IMR-90 (cell line): ENCODE measurements around the gene PTPRH. TPM values are rescaled to one million over a fixed set of nuclear protein-coding genes. Genes with fewer than 3 reads are reported as not detected.

Experiments used
- ATAC-seq: fragments of 200-7000 bp; cut with Tn5 transposase; 2 replicates; pipeline ENCODE4 v1.9.1; 2020; ENCODE audit warnings: low read depth, mild to moderate bottlenecking, moderate library complexity
- BruUV-seq: library from RNA; stranded (reverse); fragments of 400-500 nt; replicated peaks from 2 replicates; lab custom pipeline; 2021; lab: Mats Ljungman, UMichigan
- CTCF ChIA-PET: fragments of 300-600 bp; formaldehyde crosslinking; extraction: SDS; loops from one replicate; lab custom pipeline; 2021; ENCODE audit warnings: antibody characterized with exemption; lab: Yijun Ruan, JAX
- POLR2A ChIA-PET: fragments of 300-600 bp; sonication (Branson Sonifier 250); formaldehyde crosslinking; loops from one replicate; lab custom pipeline; 2022; ENCODE audit warnings: antibody characterized with exemption; ENCODE audit not compliant: unreplicated experiment; lab: Charles Lee
- DNase-seq: peaks from one replicate; pipeline ENCODE4 v3.0.0; 2013
- H2AFZ ChIP-seq: replicated peaks from 2 replicates; pipeline ENCODE3; 2013; ENCODE audit warnings: low read length, mild to moderate bottlenecking; ENCODE audit not compliant: poor library complexity
- H2AK5ac ChIP-seq: 2 replicates; pipeline ENCODE4 v1.6.1; 2013; ENCODE audit warnings: low read depth, low read length, inconsistent platforms
- H2AK9ac ChIP-seq: replicated peaks from 2 replicates; pipeline ENCODE3; 2013; ENCODE audit warnings: mild to moderate bottlenecking, low read depth, low read length, moderate library complexity; ENCODE audit not compliant: poor library complexity
- H2BK120ac ChIP-seq: 2 replicates; pipeline ENCODE4 v1.6.1; 2013; ENCODE audit warnings: low read depth, low read length, inconsistent platforms
- H2BK15ac ChIP-seq: 3 replicates; pipeline ENCODE4 v1.6.1; 2013; ENCODE audit warnings: low read depth, low read length, inconsistent platforms
- H2BK20ac ChIP-seq: 2 replicates; pipeline ENCODE4 v1.6.1; 2013; ENCODE audit warnings: low read depth, mild to moderate bottlenecking, inconsistent platforms, low read length, moderate library complexity
- H2BK5ac ChIP-seq: 2 replicates; pipeline ENCODE4 v1.6.1; 2013; ENCODE audit warnings: mild to moderate bottlenecking, low read depth, low read length, inconsistent platforms; ENCODE audit not compliant: poor library complexity, severe bottlenecking
- H3K14ac ChIP-seq: replicated peaks from 2 replicates; pipeline ENCODE4 v1.6.1; 2013; ENCODE audit warnings: low read depth, low read length, inconsistent platforms
- H3K18ac ChIP-seq: 2 replicates; pipeline ENCODE4 v1.6.1; 2013; ENCODE audit warnings: low read depth, low read length, control low read depth
- H3K23ac ChIP-seq: 2 replicates; pipeline ENCODE4 v1.6.1; 2013; ENCODE audit warnings: low read depth, low read length, inconsistent platforms
- H3K27ac ChIP-seq: 2 replicates; pipeline ENCODE4 v1.5.1; 2013; ENCODE audit warnings: mild to moderate bottlenecking, control low read depth, low read length; ENCODE audit not compliant: insufficient read depth
- H3K27me3 ChIP-seq: 2 replicates; pipeline ENCODE4 v1.6.1; 2013; ENCODE audit warnings: low read length; ENCODE audit not compliant: control insufficient read depth, insufficient read depth
- H3K36me3 ChIP-seq: 2 replicates; pipeline ENCODE4 v1.6.1; 2013; ENCODE audit warnings: low read length, mixed read lengths; ENCODE audit not compliant: control insufficient read depth, insufficient read depth
- H3K4ac ChIP-seq: 2 replicates; pipeline ENCODE4 v1.6.1; 2013; ENCODE audit warnings: low read depth, low read length, inconsistent platforms
- H3K4me1 ChIP-seq: 2 replicates; pipeline ENCODE4 v1.6.1; 2013; ENCODE audit warnings: low read length, mixed read lengths; ENCODE audit not compliant: control insufficient read depth, insufficient read depth
- H3K4me2 ChIP-seq: 2 replicates; pipeline ENCODE4 v1.6.1; 2013; ENCODE audit warnings: low read depth, mild to moderate bottlenecking, control low read depth, low read length, moderate library complexity
- H3K4me3 ChIP-seq: 2 replicates; pipeline ENCODE4 v1.5.1; 2013; ENCODE audit warnings: low read depth, mild to moderate bottlenecking, control low read depth, low read length, moderate library complexity; ENCODE audit not compliant: insufficient read depth
- H3K56ac ChIP-seq: 2 replicates; pipeline ENCODE4 v1.6.1; 2013; ENCODE audit warnings: low read length, inconsistent platforms; ENCODE audit not compliant: insufficient read depth; ENCODE audit errors: extremely low read depth
- H3K79me1 ChIP-seq, 2 experiments: 2 replicates each; pipeline ENCODE4 v1.6.1; 2013; ENCODE audit warnings: low read length in 2 of 2, inconsistent platforms in 1 of 2, low read depth in 1 of 2
- H3K9ac ChIP-seq: 2 replicates; pipeline ENCODE4 v1.6.1; 2013; ENCODE audit warnings: low read depth, low read length, control low read depth
- H3K9me1 ChIP-seq: 2 replicates; pipeline ENCODE4 v1.6.1; 2013; ENCODE audit warnings: low read length, inconsistent platforms; ENCODE audit not compliant: insufficient read depth
- H3K9me3 ChIP-seq: 2 replicates; pipeline ENCODE4 v1.6.1; 2013; ENCODE audit warnings: low read length; ENCODE audit not compliant: control insufficient read depth, insufficient read depth
- H4K20me1 ChIP-seq: 2 replicates; pipeline ENCODE4 v1.6.1; 2013; ENCODE audit warnings: low read length, inconsistent platforms; ENCODE audit not compliant: insufficient read depth
- H4K5ac ChIP-seq: 2 replicates; pipeline ENCODE4 v1.6.1; 2013; ENCODE audit warnings: mild to moderate bottlenecking, low read depth, low read length, control low read depth
- H4K8ac ChIP-seq, 2 experiments: 2 replicates each; pipeline ENCODE4 v1.6.1; 2013; ENCODE audit warnings: low read depth in 2 of 2, low read length in 2 of 2, control low read depth in 1 of 2, inconsistent platforms in 1 of 2
- H4K91ac ChIP-seq: 2 replicates; pipeline ENCODE4 v1.6.1; 2013; ENCODE audit warnings: low read depth, low read length, inconsistent platforms; ENCODE audit not compliant: insufficient read depth
- CEBPB ChIP-seq: IDR thresholded peaks from 2 replicates; pipeline ENCODE4 v1.6.1; 2012; ENCODE audit warnings: low read depth, low read length, improper control_type of control experiment
- FOS ChIP-seq: fragments of 150-350 bp; IDR thresholded peaks from 2 replicates; pipeline ENCODE4 v1.6.1; 2016; ENCODE audit warnings: low read depth, low read length
- MAFK ChIP-seq: IDR thresholded peaks from 2 replicates; pipeline ENCODE4 v1.6.1; 2012; ENCODE audit warnings: low read depth, low read length, improper control_type of control experiment
- MAZ ChIP-seq: IDR thresholded peaks from 2 replicates; pipeline ENCODE4 v1.6.1; 2012; ENCODE audit warnings: low read depth, mild to moderate bottlenecking, low read length, improper control_type of control experiment, moderate library complexity, borderline replicate concordance
- MXI1 ChIP-seq: IDR thresholded peaks from 2 replicates; pipeline ENCODE4 v1.6.1; 2012; ENCODE audit warnings: low read depth, mild to moderate bottlenecking, low read length, moderate library complexity, borderline replicate concordance
- NFE2L2 ChIP-seq: fragments of 150-350 bp; IDR thresholded peaks from 2 replicates; pipeline ENCODE4 v1.6.1; 2016; ENCODE audit warnings: low read depth, mild to moderate bottlenecking, low read length
- POLR2A ChIP-seq: IDR thresholded peaks from 2 replicates; pipeline ENCODE4 v1.6.1; 2012; ENCODE audit warnings: mild to moderate bottlenecking, low read depth, low read length
- RAD21 ChIP-seq: IDR thresholded peaks from 2 replicates; pipeline ENCODE4 v1.6.1; 2012; ENCODE audit warnings: low read length, improper control_type of control experiment
- RCOR1 ChIP-seq: IDR thresholded peaks from 2 replicates; pipeline ENCODE4 v1.6.1; 2012; ENCODE audit warnings: mild to moderate bottlenecking, low read length, improper control_type of control experiment; ENCODE audit not compliant: insufficient replicate concordance
- RFX5 ChIP-seq: IDR thresholded peaks from 2 replicates; pipeline ENCODE4 v1.8.0; 2012; ENCODE audit warnings: low read depth, mild to moderate bottlenecking, low read length, moderate library complexity
- SMC3 ChIP-seq: fragments of 150-350 bp; IDR thresholded peaks from 2 replicates; pipeline ENCODE4 v1.6.1; 2016; ENCODE audit warnings: low read depth, mild to moderate bottlenecking, antibody characterized with exemption, low read length, moderate library complexity
- WGBS, 2 experiments: methylation state at CpG; one replicate each; pipeline versions ENCODE4 v1.1.5 to v1.1.7; 2013; ENCODE audit warnings: missing lambda C conversion rate in 2 of 2; ENCODE audit not compliant: insufficient read length in 1 of 2; ENCODE audit errors: extremely low coverage in 2 of 2; 5-methylcytosine and 5-hydroxymethylcytosine counted together
- dilution Hi-C: fragments of 300-500 bp; cut with HindIII; formaldehyde crosslinking; loops from one replicate; pipeline ENCODE4 v1.14.3; 2018; ENCODE audit warnings: low sequenced_read_pairs; ENCODE audit not compliant: unreplicated experiment
- in situ Hi-C: fragments of 300-500 bp; cut with MboI; formaldehyde crosslinking; loops from 3 replicates; pipeline ENCODE4 v1.14.3; 2019; ENCODE audit warnings: low sequenced_read_pairs, inconsistent platforms, mixed read lengths
- intact Hi-C: fragments of 100-400 bp; cut with micrococcal nuclease; formaldehyde crosslinking; loops from 2 replicates; pipeline ENCODE4 v1.10.0; 2022
- polyA plus RNA-seq, 3 experiments: library from polyadenylated mRNA; depleted of rRNA; stranded (reverse); fragments of >200 nt; gene quantifications; 2 replicates each; pipeline ENCODE4 v1.2.3, GENCODE V29; 2012; ENCODE audit warnings: low replicate concordance in 1 of 3
- total RNA-seq: library from RNA; depleted of rRNA; stranded (reverse); fragments of >200 nt; gene quantifications from 2 replicates; pipeline ENCODE4 v1.2.3, GENCODE V29; 2012
- TF ChIP-seq, protein P1 (sequence below): conservative IDR thresholded peaks from 2 replicates; pipeline ENCODE4 v1.5.1; 2012; ENCODE audit warnings: mild to moderate bottlenecking, low read depth, low read length, improper control_type of control experiment
- TF ChIP-seq, protein P2 (sequence below): fragments of 150-350 bp; IDR thresholded peaks from 2 replicates; pipeline ENCODE4 v1.6.1; 2016; ENCODE audit warnings: low read depth, mild to moderate bottlenecking, low read length, moderate library complexity, borderline replicate concordance
- TF ChIP-seq, protein P3 (sequence below): fragments of 150-350 bp; IDR thresholded peaks from 2 replicates; pipeline ENCODE4 v1.6.1; 2017; ENCODE audit warnings: mild to moderate bottlenecking, antibody characterized with exemption, low read length, low read depth

PTPRH gene
- total and polyA plus RNA-seq, 2 of the 4 experiments (the other 2 are of a cell fraction), result 1.3 to 3.4 TPM

DNA sequence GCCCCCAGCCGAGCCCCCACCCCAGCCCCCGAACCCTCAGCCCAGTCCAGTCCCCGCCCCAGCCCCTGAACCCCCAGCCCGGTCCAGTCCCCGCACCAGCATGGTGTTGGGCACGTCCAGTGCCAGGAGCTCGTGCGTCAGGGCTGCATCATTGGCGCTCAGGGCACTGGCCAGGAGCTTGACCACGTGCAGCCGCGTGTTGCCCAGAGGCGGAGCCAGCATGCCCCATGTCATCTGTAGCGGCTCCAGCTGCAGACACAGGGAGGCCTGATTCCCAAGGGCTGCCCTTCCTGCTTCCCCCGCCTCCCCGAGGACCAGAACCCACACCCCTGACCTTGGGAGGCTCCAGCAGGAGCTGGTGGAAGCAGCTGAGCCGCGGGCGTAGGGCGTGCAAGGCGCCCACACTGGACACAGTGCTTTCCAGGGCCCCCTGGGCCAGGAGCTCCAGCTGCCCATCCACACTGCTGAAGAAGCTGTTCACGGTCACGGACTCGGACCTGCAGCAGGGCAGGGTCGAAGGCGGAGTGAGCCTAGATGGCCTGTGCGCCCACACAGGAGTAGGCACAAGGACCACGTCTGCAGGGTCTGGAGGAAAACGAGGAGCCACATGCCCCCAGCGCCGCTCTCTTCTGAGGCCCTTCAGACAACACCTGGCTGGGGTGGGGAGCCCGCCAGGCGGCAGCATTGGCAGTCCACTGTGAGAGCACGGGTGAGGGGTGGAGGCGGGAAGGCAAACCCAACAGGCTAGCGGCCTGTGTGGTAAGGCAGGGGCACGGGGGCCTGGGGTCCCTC is 32.0 kb upstream of the PTPRH start:
- Histone ChIP-seq H3K79me1 (peaks cover 2 to 39% of the 10 kb centered on the region in 2 experiments; a peak in 3 of 4 replicates), H3K36me3 (peaks cover 79% of the 10 kb centered on the region), H4K91ac (no peak overlapping the region), H3K14ac (no peak overlapping the region), H3K4me1 (no peaks in the 10 kb centered on the region), H2AK5ac (no peak overlapping the region), H3K4me3 (no peak overlapping the region), H3K4ac (no peak overlapping the region), H2BK120ac (no peak overlapping the region), H2BK20ac (no peak overlapping the region), H4K5ac (no peak overlapping the region), H2AK9ac (no peak overlapping the region), H3K56ac (no peak overlapping the region), H2BK5ac (no peak overlapping the region), H3K18ac (no peak overlapping the region), H4K8ac (no peak overlapping the region), H3K27me3 (no peaks in the 10 kb centered on the region), H3K23ac (no peak overlapping the region), H2BK15ac (no peak overlapping the region), H3K9me3 (no peaks in the 10 kb centered on the region), H3K4me2 (no peak overlapping the region), H4K20me1 (peaks cover 3% of the 10 kb centered on the region), H3K9me1 (peaks cover 5% of the 10 kb centered on the region), H2AFZ (no peak overlapping the region), H3K27ac (no peak overlapping the region), H3K9ac (no peak overlapping the region)
- DNase-seq, result no peak
- dilution Hi-C loops (no loop called here), intact Hi-C loops (no loop called here), in situ Hi-C loops (no loop called here)
- ChIA-PET POLR2A (no interaction called here), CTCF (interaction anchor here (0.6 kb wide), 1 partner anchor 26 kb away, joined by 7 read pairs; no protein-coding TSS in a partner anchor)
- no TSS peak for BruUV-seq
- TF ChIP-seq RAD21 (no peak), MAZ (no peak), RCOR1 (no peak), SMC3 (no peak), FOS (no peak), NFE2L2 (no peak), MAFK (no peak), MXI1 (no peak), POLR2A (no peak), CEBPB (no peak), RFX5 (no peak)
- TF ChIP-seq, protein P1, sequence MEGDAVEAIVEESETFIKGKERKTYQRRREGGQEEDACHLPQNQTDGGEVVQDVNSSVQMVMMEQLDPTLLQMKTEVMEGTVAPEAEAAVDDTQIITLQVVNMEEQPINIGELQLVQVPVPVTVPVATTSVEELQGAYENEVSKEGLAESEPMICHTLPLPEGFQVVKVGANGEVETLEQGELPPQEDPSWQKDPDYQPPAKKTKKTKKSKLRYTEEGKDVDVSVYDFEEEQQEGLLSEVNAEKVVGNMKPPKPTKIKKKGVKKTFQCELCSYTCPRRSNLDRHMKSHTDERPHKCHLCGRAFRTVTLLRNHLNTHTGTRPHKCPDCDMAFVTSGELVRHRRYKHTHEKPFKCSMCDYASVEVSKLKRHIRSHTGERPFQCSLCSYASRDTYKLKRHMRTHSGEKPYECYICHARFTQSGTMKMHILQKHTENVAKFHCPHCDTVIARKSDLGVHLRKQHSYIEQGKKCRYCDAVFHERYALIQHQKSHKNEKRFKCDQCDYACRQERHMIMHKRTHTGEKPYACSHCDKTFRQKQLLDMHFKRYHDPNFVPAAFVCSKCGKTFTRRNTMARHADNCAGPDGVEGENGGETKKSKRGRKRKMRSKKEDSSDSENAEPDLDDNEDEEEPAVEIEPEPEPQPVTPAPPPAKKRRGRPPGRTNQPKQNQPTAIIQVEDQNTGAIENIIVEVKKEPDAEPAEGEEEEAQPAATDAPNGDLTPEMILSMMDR, result no peak
- TF ChIP-seq, protein P2, sequence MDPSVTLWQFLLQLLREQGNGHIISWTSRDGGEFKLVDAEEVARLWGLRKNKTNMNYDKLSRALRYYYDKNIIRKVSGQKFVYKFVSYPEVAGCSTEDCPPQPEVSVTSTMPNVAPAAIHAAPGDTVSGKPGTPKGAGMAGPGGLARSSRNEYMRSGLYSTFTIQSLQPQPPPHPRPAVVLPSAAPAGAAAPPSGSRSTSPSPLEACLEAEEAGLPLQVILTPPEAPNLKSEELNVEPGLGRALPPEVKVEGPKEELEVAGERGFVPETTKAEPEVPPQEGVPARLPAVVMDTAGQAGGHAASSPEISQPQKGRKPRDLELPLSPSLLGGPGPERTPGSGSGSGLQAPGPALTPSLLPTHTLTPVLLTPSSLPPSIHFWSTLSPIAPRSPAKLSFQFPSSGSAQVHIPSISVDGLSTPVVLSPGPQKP, result no peak
- TF ChIP-seq, protein P3, sequence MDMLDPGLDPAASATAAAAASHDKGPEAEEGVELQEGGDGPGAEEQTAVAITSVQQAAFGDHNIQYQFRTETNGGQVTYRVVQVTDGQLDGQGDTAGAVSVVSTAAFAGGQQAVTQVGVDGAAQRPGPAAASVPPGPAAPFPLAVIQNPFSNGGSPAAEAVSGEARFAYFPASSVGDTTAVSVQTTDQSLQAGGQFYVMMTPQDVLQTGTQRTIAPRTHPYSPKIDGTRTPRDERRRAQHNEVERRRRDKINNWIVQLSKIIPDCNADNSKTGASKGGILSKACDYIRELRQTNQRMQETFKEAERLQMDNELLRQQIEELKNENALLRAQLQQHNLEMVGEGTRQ, result no peak
- WGBS, 2 experiments, result 96% methylated on average over 19 of the region's 37 CpGs; no CpG with 5 or more reads in 1 of the 2 experiments
- no peak for ATAC-seq
